Thymus (tissue), 11 donors: Measurements from ENCODE around the gene RNF208. TPM values are rescaled to one million over a fixed set of nuclear protein-coding genes. Genes with fewer than 3 reads are reported as not detected.
"Not testable (repeated sequence)": the region's sequence is repeated elsewhere in the genome, so short reads cannot be mapped to it uniquely, and the experiment has no call there.

ENCODE experiments used
- DNase-seq, 9 donors: peaks; one replicate each; pipeline ENCODE4 v3.0.0-alpha.2; 2013; ENCODE audit warnings: low spot score in 9 of 9, low read depth in 6 of 9, missing footprints in 1 of 9
- H3K27ac ChIP-seq, 2 donors: one replicate each; pipeline ENCODE4 v1.5.1; 2013; ENCODE audit warnings: control low read depth in 1 of 2, low read depth in 1 of 2, low read length in 1 of 2, mild to moderate bottlenecking in 1 of 2, moderate library complexity in 1 of 2
- H3K27me3 ChIP-seq, 2 donors: one replicate each; pipeline ENCODE4 v1.5.1; 2013; ENCODE audit warnings: low read length in 1 of 2; ENCODE audit not compliant: control insufficient read depth in 2 of 2, insufficient read depth in 1 of 2
- H3K36me3 ChIP-seq, 2 donors: one replicate each; pipeline ENCODE4 v1.5.1; 2013; ENCODE audit warnings: low read length in 1 of 2, mild to moderate bottlenecking in 1 of 2, moderate library complexity in 1 of 2; ENCODE audit not compliant: control insufficient read depth in 2 of 2, insufficient read depth in 2 of 2
- H3K4me1 ChIP-seq, 2 donors: one replicate each; pipeline ENCODE4 v1.5.1; 2013; ENCODE audit warnings: low read length in 2 of 2; ENCODE audit not compliant: control insufficient read depth in 2 of 2, insufficient read depth in 2 of 2
- H3K4me3 ChIP-seq, 2 donors: one replicate each; pipeline ENCODE4 v1.5.1; 2013; ENCODE audit warnings: low read length in 2 of 2, control low read depth in 1 of 2, mild to moderate bottlenecking in 1 of 2
- H3K9me3 ChIP-seq, 2 donors: one replicate each; pipeline ENCODE4 v1.5.1; 2013; ENCODE audit warnings: low read length in 1 of 2, mild to moderate bottlenecking in 1 of 2; ENCODE audit not compliant: control insufficient read depth in 2 of 2, insufficient read depth in 1 of 2
- WGBS: extraction: QIAGEN DNeasy Blood & Tissue Kit; methylation state at CpG from one replicate; pipeline ENCODE4 v1.1.7; 2013; 5-methylcytosine and 5-hydroxymethylcytosine counted together
- polyA plus RNA-seq: library from polyadenylated mRNA; stranded (reverse); fragments of 200-250 nt; gene quantifications from one replicate; pipeline ENCODE4 v1.2.3, GENCODE V29; 2013
- total RNA-seq: library from RNA; stranded (reverse); fragments of 120-200 nt; gene quantifications from one replicate; pipeline ENCODE4 v1.2.4, GENCODE V29; 2013
- donor health status: healthy.

The RNF208 gene
- total and polyA plus RNA-seq, 2 donors = 0.09 to 5.3 TPM

GRCh38 chr9:137240841-137241489 lies 18.9 kb upstream of the RNF208 start, which contains the start of gene TUBB4B:
Gene TUBB4B, plus strand, starts transcription at chr9:137241287. Its CDS starts 74 bp downstream, at chr9:137241361.
- H3K27ac ChIP-seq = peak within 1 kb of the TSS; percentile 96 to 98
- DNase-seq = peak; percentile 99 to 100 (median 99)
- WGBS = under 1% methylated on average over 67 of the region's 67 CpGs
- peaks cover 27 to 49% of the 10 kb centered on the region in 2 donors for H3K4me1 ChIP-seq
- peak within 1 kb of the TSS; percentile 73 to 78 for H3K4me3 ChIP-seq
- peaks cover 11 to 19% of the 10 kb centered on the region in 2 donors for H3K36me3 ChIP-seq
- no peaks in the 10 kb centered on the region for H3K9me3 ChIP-seq
- no peaks in the 10 kb centered on the region for H3K27me3 ChIP-seq

DNA sequence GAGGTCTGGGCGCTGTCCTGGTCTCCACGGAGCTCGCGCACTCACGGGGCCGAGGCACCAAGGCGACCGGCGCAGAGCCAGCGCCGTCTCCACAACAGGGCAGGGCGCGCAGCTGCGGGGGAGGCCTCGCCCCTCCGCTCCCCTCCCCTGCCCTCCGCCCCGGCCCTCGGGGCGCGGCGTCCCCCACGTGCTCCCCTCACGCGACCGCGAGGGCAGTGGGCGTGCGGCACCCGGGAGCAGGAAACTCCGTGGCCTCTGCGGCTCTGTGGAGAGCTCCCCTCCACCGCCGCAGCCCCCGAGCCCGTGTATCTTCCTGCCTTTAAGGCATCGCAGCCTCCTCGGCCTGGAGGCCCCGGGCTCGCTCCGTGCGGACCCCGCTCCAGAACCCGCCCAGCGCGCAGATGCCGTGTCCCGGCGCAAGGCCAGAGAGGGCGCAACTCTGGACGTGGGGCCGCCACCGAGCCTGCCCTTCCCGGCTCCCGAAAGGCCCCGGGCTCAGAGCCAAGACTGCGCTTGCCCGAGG lies 18.3 kb upstream of the RNF208 start:
- peak overlapping the region; percentile 96 to 98 for H3K27ac ChIP-seq
- no peaks in the 10 kb centered on the region for H3K9me3 ChIP-seq
- H3K36me3 ChIP-seq = peaks cover 11 to 19% of the 10 kb centered on the region in 2 donors
- peaks cover 28 to 51% of the 10 kb centered on the region in 2 donors for H3K4me1 ChIP-seq
- WGBS = under 1% methylated on average over 58 of the region's 58 CpGs
- DNase-seq = peak in 6 of 9 donors; percentile 33 to 74 (median 58)
- peaks cover 0 to 4% of the 10 kb centered on the region in 2 donors for H3K27me3 ChIP-seq
- peak overlapping the region; percentile 59 to 69 for H3K4me3 ChIP-seq

GRCh38 chr9:137239541-137240200 lies 17.6 kb upstream of the RNF208 start:
- Histone ChIP-seq H3K27ac (peak overlapping the region; percentile 96 to 98), H3K4me3 (peak overlapping the region; percentile 59 to 69), H3K27me3 (peaks cover 0 to 11% of the 10 kb centered on the region in 2 donors), H3K4me1 (peaks cover 28 to 51% of the 10 kb centered on the region in 2 donors), H3K36me3 (peaks cover 11 to 19% of the 10 kb centered on the region in 2 donors)
- 63% methylated on average over 27 of the region's 27 CpGs for WGBS
- H3K9me3 ChIP-seq, DNase-seq: not testable (repeated sequence)

GRCh38 chr9:137237759-137238726 lies 16.0 kb upstream of the RNF208 start:
- Histone ChIP-seq H3K27ac (no peak overlapping the region), H3K9me3 (no peaks in the 10 kb centered on the region), H3K36me3 (peaks cover 7 to 12% of the 10 kb centered on the region in 2 donors), H3K27me3 (peaks cover 0 to 24% of the 10 kb centered on the region in 2 donors), H3K4me1 (peaks cover 28 to 40% of the 10 kb centered on the region in 2 donors), H3K4me3 (no peak overlapping the region)
- 95% methylated on average over 13 of the region's 13 CpGs for WGBS
- DNase-seq = no peak

GRCh38 chr9:137236936-137237421 lies 14.9 kb upstream of the RNF208 start:
- Histone ChIP-seq H3K36me3 (peaks cover 0 to 2% of the 10 kb centered on the region in 2 donors), H3K9me3 (no peaks in the 10 kb centered on the region), H3K4me1 (peaks cover 19 to 30% of the 10 kb centered on the region in 2 donors), H3K27me3 (peaks cover 0 to 35% of the 10 kb centered on the region in 2 donors), H3K4me3 (no peak overlapping the region), H3K27ac (peak overlapping the region in 1 of 2 donors; percentile 26)
- DNase-seq = no peak
- WGBS = 39% methylated on average over 11 of the region's 11 CpGs

- 9% methylated on average over 31 of the region's 31 CpGs for WGBS
- H3K4me1 ChIP-seq = peaks cover 16 to 27% of the 10 kb centered on the region in 2 donors
- H3K27me3 ChIP-seq = peaks cover 0 to 41% of the 10 kb centered on the region in 2 donors
- DNase-seq = peak in 8 of 9 donors; percentile 73 to 93 (median 88)
- H3K4me3 ChIP-seq = no peak overlapping the region
- no peaks in the 10 kb centered on the region for H3K36me3 ChIP-seq
- peak overlapping the region in 1 of 2 donors; percentile 26 for H3K27ac ChIP-seq
- no peaks in the 10 kb centered on the region for H3K9me3 ChIP-seq
Measured at GRCh38 chr9:137236238-137236935, 14.3 kb upstream of the RNF208 start.

GRCh38 chr9:137235424-137236237 lies 13.6 kb upstream of the RNF208 start:
- peaks cover 16 to 27% of the 10 kb centered on the region in 2 donors for H3K4me1 ChIP-seq
- DNase-seq = no peak
- WGBS = 85% methylated on average over 35 of the region's 35 CpGs
- H3K9me3 ChIP-seq = no peaks in the 10 kb centered on the region
- H3K4me3 ChIP-seq = no peak overlapping the region
- no peaks in the 10 kb centered on the region for H3K36me3 ChIP-seq
- H3K27me3 ChIP-seq = peaks cover 0 to 48% of the 10 kb centered on the region in 2 donors
- no peak overlapping the region for H3K27ac ChIP-seq
